HL-60 (cell line): ENCODE results near the gene SLC15A1.

Experiments
- DNase-seq, 2 experiments: peaks; one replicate each; pipeline ENCODE4 v3.0.0-alpha.2; 2010 to 2020; ENCODE audit warnings: low read depth in 1 of 2, low spot score in 1 of 2
- H3K27ac ChIP-seq: fragments of 250-450 bp; sonication (Bioruptor Pico); replicated peaks from 2 replicates; pipeline ENCODE4 v1.5.1; 2020; ENCODE audit warnings: mild to moderate bottlenecking, moderate library complexity
- H3K27me3 ChIP-seq: fragments of 250-450 bp; sonication (Bioruptor Pico); 2 replicates; pipeline ENCODE4 v1.5.1; 2021; ENCODE audit warnings: mild to moderate bottlenecking, moderate library complexity; ENCODE audit not compliant: insufficient read depth, poor library complexity, severe bottlenecking
- H3K4me3 ChIP-seq: replicated peaks from 2 replicates; pipeline ENCODE4 v1.5.1; 2011; ENCODE audit warnings: mild to moderate bottlenecking, control low read depth, low read length; ENCODE audit not compliant: insufficient read depth
- CTCF ChIP-seq: IDR thresholded peaks from one replicate; pipeline ENCODE4 v1.5.1; 2011; ENCODE audit warnings: low read length, control low read depth, inconsistent platforms; ENCODE audit not compliant: insufficient read depth
- GABPA ChIP-seq: IDR thresholded peaks from 2 replicates; pipeline ENCODE4 v1.6.1; 2012; ENCODE audit warnings: low read depth
- POLR2AphosphoS5 ChIP-seq: IDR thresholded peaks from 2 replicates; pipeline ENCODE4 v1.6.1; 2012; ENCODE audit warnings: low read depth
- REST ChIP-seq: IDR thresholded peaks from 2 replicates; pipeline ENCODE4 v1.6.1; 2012; ENCODE audit warnings: low read depth; ENCODE audit not compliant: insufficient replicate concordance
- SPI1 ChIP-seq: IDR thresholded peaks from 2 replicates; pipeline ENCODE4 v1.6.1; 2012; ENCODE audit warnings: low read depth, mild to moderate bottlenecking, borderline replicate concordance

SLC15A1 gene

GRCh38 chr13:98798849-98799645 lies 46.6 kb upstream of the SLC15A1 start:
- peaks cover 9% of the 10 kb centered on the region for H3K27me3 ChIP-seq
- DNase-seq: no peak
- no peak overlapping the region for H3K27ac ChIP-seq
- no peak for TF ChIP-seq REST
- TF ChIP-seq GABPA: no peak
- TF ChIP-seq SPI1: no peak
- TF ChIP-seq POLR2AphosphoS5: no peak
- TF ChIP-seq CTCF: no peak
- no peak overlapping the region for H3K4me3 ChIP-seq

GRCh38 chr13:98797456-98797855 lies 45.0 kb upstream of the SLC15A1 start:
- TF ChIP-seq SPI1: no peak
- TF ChIP-seq CTCF: no peak
- TF ChIP-seq REST: no peak
- no peak for TF ChIP-seq GABPA
- TF ChIP-seq POLR2AphosphoS5: no peak

GRCh38 chr13:98796798-98797197 lies 44.3 kb upstream of the SLC15A1 start:
- no peak overlapping the region for H3K4me3 ChIP-seq
- peaks cover 9% of the 10 kb centered on the region for H3K27me3 ChIP-seq
- no peak overlapping the region for H3K27ac ChIP-seq
- TF ChIP-seq SPI1 (no peak), GABPA (no peak), REST (no peak), CTCF (no peak), POLR2AphosphoS5 (no peak)
- no peak for DNase-seq

More at GRCh38 chr13:98797456-98797855, 45.0 kb upstream of the SLC15A1 start:
- Histone ChIP-seq H3K4me3 (no peak overlapping the region), H3K27me3 (peaks cover 9% of the 10 kb centered on the region), H3K27ac (no peak overlapping the region)
- no peak for DNase-seq
